Sigmoid colon (tissue), 7 donors: Measurements from ENCODE around the gene LHFPL2. TPM values are rescaled to one million over a fixed set of nuclear protein-coding genes. Genes with fewer than 3 reads are reported as not detected.
"Not testable (repeated sequence)": the region's sequence is repeated elsewhere in the genome, so short reads cannot be mapped to it uniquely, and the experiment has no call there.

Experiments
- DNase-seq: peaks from one replicate; pipeline ENCODE4 v3.0.0-alpha.2; 2019
- H3K27ac ChIP-seq, 4 donors: fragments of 200-600 bp; sonication (generic); one replicate each; pipeline ENCODE4 v1.5.1; 2016 to 2019; ENCODE audit warnings: mild to moderate bottlenecking in 1 of 4
- H3K27me3 ChIP-seq, 3 donors: fragments of 200-600 bp; sonication (generic); one replicate each; pipeline ENCODE4 v1.5.1; 2019; ENCODE audit warnings: mild to moderate bottlenecking in 1 of 3
- H3K36me3 ChIP-seq, 4 donors: fragments of 200-600 bp; sonication (generic); one replicate each; pipeline ENCODE4 v1.5.1; 2016 to 2019
- H3K4me1 ChIP-seq, 4 donors: fragments of 200-600 bp; sonication (generic); one replicate each; pipeline ENCODE4 v1.5.1; 2017 to 2019
- H3K4me3 ChIP-seq, 4 donors: fragments of 200-600 bp; sonication (generic); one replicate each; pipeline ENCODE4 v1.5.1; 2017 to 2019; ENCODE audit warnings: mild to moderate bottlenecking in 2 of 4, moderate library complexity in 1 of 4
- H3K9me3 ChIP-seq, 4 donors: fragments of 200-600 bp in 3 of 4; sonication (generic) in 3 of 4; one replicate each; pipeline versions ENCODE4 v1.5.1 to v1.6.1; 2013 to 2019
- EP300 ChIP-seq, 4 donors: sonication (generic); formaldehyde crosslinking; IDR thresholded peaks; one replicate each; pipeline ENCODE4 v1.6.1; 2017; ENCODE audit warnings: antibody characterized with exemption in 4 of 4
- POLR2A ChIP-seq, 2 donors: fragments of 450-650 bp; IDR thresholded peaks; one replicate each; pipeline ENCODE4 v1.6.1; 2016; ENCODE audit warnings: antibody characterized with exemption in 2 of 2, mild to moderate bottlenecking in 2 of 2, moderate library complexity in 2 of 2
- POLR2AphosphoS5 ChIP-seq, 4 donors: sonication (generic); formaldehyde crosslinking; IDR thresholded peaks; one replicate each; pipeline ENCODE4 v1.6.1; 2017; ENCODE audit warnings: antibody characterized with exemption in 4 of 4
- WGBS, 2 donors: extraction: QIAGEN DNeasy Blood & Tissue Kit; methylation state at CpG; one replicate each; pipeline ENCODE4 v1.1.7; 2013; 5-methylcytosine and 5-hydroxymethylcytosine counted together
- intact Hi-C: fragments of 100-400 bp; cut with DNase I; formaldehyde crosslinking; loops from one replicate; pipeline ENCODE4 v1.15.1; 2023
- polyA plus RNA-seq, 3 donors: library from polyadenylated mRNA; stranded (reverse); fragments of 200-250 nt; gene quantifications; one replicate each; pipeline ENCODE4 v1.2.3, GENCODE V29; 2013
- total RNA-seq, 4 donors: library from RNA; depleted of rRNA; stranded (reverse); fragments of >200 nt; gene quantifications; one replicate each; pipeline ENCODE4 v1.1.0, GENCODE V29; 2016
- TF ChIP-seq, protein P1 (sequence below), 4 experiments: fragments of 450-650 bp in 3 of 4; fragments of 200-600 bp in 1 of 4; IDR thresholded peaks; one replicate each; pipeline ENCODE4 v1.5.1; 2016 to 2019; ENCODE audit warnings: antibody characterized with exemption in 4 of 4, mild to moderate bottlenecking in 3 of 4, moderate library complexity in 2 of 4
- donor health status: healthy with polysubstance abuse.
- donor health status: Bipolar disorder and iron deficiency.
- donor health status: healthy.

LHFPL2 gene
- total and polyA plus RNA-seq, 7 donors = 10.8 to 34.9 (median 21.4) TPM

DNA sequence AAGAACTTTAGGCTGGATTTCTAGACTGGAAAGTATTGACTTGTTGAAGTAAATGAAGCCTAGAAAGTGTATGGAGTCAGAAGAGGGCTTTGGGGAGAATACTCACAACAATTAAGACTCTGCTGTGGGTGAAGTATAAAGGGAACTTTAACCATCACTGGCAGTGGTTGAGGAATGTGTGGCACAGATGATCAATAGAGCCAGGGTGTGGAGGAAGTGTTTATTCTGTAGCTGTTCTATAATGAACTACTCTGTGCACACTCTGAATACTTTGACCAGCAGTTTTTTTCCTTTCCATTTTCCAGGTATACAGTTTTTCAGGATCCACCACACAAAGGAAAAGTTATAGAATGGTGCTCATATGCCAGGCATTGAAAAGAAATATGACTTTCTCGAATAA, 181.4 kb downstream of the LHFPL2 start:
- Histone ChIP-seq H3K36me3 (peaks cover 0 to 7% (median 0%) of the 10 kb centered on the region in 4 donors), H3K4me3 (no peak overlapping the region), H3K4me1 (peaks cover 0 to 4% (median 0%) of the 10 kb centered on the region in 4 donors), H3K9me3 (no peaks in the 10 kb centered on the region), H3K27me3 (no peaks in the 10 kb centered on the region), H3K27ac (no peak overlapping the region)
- intact Hi-C loops = loop anchor here (5.0 kb wide), 2 partner anchors 180 to 495 kb away; partner anchors contain the start of gene LHFPL2
- WGBS, 2 donors = 96 to 100% methylated on average over 1 of the region's 1 CpG
- TF ChIP-seq EP300 (IDR thresholded peaks at IDR 0.05) (no peak), POLR2AphosphoS5 (IDR thresholded peaks at IDR 0.05) (no peak), POLR2A (IDR thresholded peaks at IDR 0.05) (no peak)
- TF ChIP-seq, protein P1, sequence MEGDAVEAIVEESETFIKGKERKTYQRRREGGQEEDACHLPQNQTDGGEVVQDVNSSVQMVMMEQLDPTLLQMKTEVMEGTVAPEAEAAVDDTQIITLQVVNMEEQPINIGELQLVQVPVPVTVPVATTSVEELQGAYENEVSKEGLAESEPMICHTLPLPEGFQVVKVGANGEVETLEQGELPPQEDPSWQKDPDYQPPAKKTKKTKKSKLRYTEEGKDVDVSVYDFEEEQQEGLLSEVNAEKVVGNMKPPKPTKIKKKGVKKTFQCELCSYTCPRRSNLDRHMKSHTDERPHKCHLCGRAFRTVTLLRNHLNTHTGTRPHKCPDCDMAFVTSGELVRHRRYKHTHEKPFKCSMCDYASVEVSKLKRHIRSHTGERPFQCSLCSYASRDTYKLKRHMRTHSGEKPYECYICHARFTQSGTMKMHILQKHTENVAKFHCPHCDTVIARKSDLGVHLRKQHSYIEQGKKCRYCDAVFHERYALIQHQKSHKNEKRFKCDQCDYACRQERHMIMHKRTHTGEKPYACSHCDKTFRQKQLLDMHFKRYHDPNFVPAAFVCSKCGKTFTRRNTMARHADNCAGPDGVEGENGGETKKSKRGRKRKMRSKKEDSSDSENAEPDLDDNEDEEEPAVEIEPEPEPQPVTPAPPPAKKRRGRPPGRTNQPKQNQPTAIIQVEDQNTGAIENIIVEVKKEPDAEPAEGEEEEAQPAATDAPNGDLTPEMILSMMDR (IDR thresholded peaks at IDR 0.05) = no peak
- no peak for DNase-seq

DNA sequence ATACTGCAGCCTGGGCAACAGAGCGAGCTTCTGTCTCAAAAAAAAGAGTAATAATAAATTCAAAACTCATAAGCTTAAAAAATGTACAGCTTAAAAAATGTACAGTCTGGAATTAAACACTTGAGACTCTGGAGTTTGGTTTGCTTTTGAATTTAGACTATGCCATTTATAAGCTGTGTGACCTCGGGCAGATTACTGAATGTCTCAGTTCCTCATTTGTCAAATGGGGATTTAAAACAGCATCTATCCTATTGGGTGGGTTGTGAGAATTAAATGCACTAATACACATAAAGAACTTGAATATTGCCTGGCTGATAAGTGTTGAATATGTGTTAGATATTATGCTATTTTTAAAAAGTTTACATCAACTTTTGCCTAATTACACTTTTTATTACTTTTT, 189.7 kb downstream of the LHFPL2 start:
- Histone ChIP-seq H3K36me3 (peaks cover 0 to 8% (median 0%) of the 10 kb centered on the region in 4 donors), H3K9me3 (no peaks in the 10 kb centered on the region), H3K27ac (no peak overlapping the region), H3K27me3 (no peaks in the 10 kb centered on the region), H3K4me1 (no peaks in the 10 kb centered on the region), H3K4me3 (no peak overlapping the region)
- intact Hi-C loops = no loop called here
- DNase-seq = no peak
- 86 to 93% methylated on average over 2 of the region's 2 CpGs for WGBS, 2 donors
- TF ChIP-seq EP300 (IDR thresholded peaks at IDR 0.05) (no peak), POLR2AphosphoS5 (IDR thresholded peaks at IDR 0.05) (no peak), POLR2A (IDR thresholded peaks at IDR 0.05) (no peak)
- TF ChIP-seq, protein P1 (IDR thresholded peaks at IDR 0.05) = no peak

DNA sequence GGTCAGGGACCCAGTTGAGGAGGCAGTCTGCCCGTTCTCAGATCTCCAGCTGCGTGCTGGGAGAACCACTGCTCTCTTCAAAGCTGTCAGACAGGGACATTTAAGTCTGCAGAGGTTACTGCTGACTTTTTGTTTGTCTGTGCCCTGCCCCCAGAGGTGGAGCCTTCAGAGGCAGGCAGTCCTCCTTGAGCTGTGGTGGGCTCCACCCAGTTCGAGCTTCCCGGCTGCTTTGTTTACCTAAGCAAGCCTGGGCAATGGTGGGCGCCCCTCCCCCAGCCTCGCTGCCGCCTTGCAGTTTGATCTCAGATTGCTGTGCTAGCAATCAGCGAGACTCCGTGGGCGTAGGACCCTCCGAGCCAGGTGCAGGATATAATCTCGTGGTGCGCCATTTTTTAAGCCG, 191.1 kb downstream of the LHFPL2 start:
- H3K4me3 ChIP-seq, H3K4me1 ChIP-seq, H3K27ac ChIP-seq, DNase-seq, H3K9me3 ChIP-seq, intact Hi-C loops, H3K27me3 ChIP-seq, H3K36me3 ChIP-seq: not testable (repeated sequence)
- 82 to 84% methylated on average over 14 of the region's 14 CpGs for WGBS, 2 donors

DNA sequence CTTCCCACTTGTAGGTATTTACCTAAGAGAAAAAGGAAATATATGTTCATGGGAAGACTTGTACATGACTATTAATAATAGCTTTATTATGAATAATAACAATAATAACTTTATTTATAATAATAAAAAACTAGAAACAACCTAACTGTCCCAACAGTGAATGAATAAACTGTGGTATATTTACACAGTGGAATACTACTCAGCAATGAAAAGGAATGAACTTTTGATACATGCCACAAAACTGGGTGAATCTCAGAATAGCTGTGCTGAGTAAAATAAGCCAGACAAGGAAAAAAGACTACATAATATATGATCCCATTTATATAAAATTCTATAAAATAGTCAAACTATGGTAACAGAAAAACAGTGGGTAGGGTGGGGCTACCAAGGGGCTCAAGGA, 199.5 kb downstream of the LHFPL2 start:
- no peak for DNase-seq
- Histone ChIP-seq H3K27me3 (no peaks in the 10 kb centered on the region), H3K36me3 (peaks cover 0 to 7% (median 2%) of the 10 kb centered on the region in 4 donors), H3K27ac (no peak overlapping the region), H3K4me3 (no peak overlapping the region), H3K9me3 (no peaks in the 10 kb centered on the region), H3K4me1 (no peaks in the 10 kb centered on the region)
- TF ChIP-seq EP300 (IDR thresholded peaks at IDR 0.05) (no peak), POLR2A (IDR thresholded peaks at IDR 0.05) (no peak), POLR2AphosphoS5 (IDR thresholded peaks at IDR 0.05) (no peak)
- TF ChIP-seq, protein P1 (IDR thresholded peaks at IDR 0.05) = no peak
- intact Hi-C loops = no loop called here

DNA sequence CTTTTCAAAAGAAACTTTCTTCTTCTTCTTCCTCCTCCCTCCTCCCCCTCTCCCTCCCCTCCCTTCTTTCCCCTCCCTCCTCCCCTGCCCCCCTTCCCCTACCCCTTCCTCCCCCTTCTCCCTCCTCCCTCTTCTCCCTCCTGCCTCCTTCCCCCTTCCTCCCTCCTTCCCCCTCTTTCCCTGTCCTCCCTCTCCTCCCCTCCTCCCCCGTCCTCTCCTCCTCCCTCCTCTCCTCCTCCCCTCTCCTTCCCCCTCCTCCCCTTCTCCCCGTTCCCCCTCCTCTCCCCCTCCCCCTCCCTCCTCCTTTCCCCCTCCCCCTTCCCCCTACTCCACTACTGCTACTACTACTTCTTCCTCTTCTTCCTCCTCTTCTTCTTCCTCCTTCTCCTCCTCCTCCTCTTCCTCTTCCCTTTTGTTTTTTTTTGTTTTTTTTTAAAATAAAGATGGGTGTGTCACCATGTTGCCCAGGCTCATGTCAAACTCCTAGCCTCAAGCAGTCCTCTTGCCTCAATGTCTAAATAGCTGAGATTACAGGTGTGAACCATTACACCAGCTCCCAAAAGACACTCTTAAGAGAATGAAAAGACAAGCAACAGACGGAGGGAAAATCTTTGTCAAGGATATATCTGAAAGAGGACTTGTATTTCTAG, 200.7 kb downstream of the LHFPL2 start:
- H3K36me3 ChIP-seq = peaks cover 0 to 7% (median 2%) of the 10 kb centered on the region in 4 donors
- intact Hi-C loops = no loop called here
- H3K27ac ChIP-seq = no peak overlapping the region
- no peaks in the 10 kb centered on the region for H3K4me1 ChIP-seq
- no peaks in the 10 kb centered on the region for H3K27me3 ChIP-seq
- H3K9me3 ChIP-seq = no peaks in the 10 kb centered on the region
- no peak overlapping the region for H3K4me3 ChIP-seq
- no peak for DNase-seq
- no peak for TF ChIP-seq POLR2A (IDR thresholded peaks at IDR 0.05)
- TF ChIP-seq, protein P1 (IDR thresholded peaks at IDR 0.05) = no peak
- TF ChIP-seq EP300 (IDR thresholded peaks at IDR 0.05) = no peak
- TF ChIP-seq POLR2AphosphoS5 (IDR thresholded peaks at IDR 0.05) = no peak
- 82 to 90% methylated on average over 3 of the region's 3 CpGs for WGBS, 2 donors
